Metanephros (tissue), 1 donor: ENCODE data around the gene AGTR2. TPM values are rescaled to one million over a fixed set of nuclear protein-coding genes. Genes with fewer than 3 reads are reported as not detected.

Source experiments
- total RNA-seq: library from RNA; depleted of rRNA; stranded (reverse); fragments of >200 nt; gene quantifications from one replicate; pipeline ENCODE4 v1.2.3, GENCODE V29; 2014

The AGTR2 gene
- total RNA-seq = 93.5 TPM

GRCh38 chrX:116170511-116170910 is at the start of gene AGTR2:
AGTR2 (plus strand) TSS chrX:116170744; CDS start chrX:116172281, 1,537 bp downstream.

